Activated CD4-positive, alpha-beta T cell treated with anti-CD3 and anti-CD28 coated beads, Interleukin-2, amount 50 U/mL, for 16 hours (primary cell): ENCODE measurements around the gene ZNF407.

Source experiments
- DNase-seq: peaks from one replicate; pipeline ENCODE4 v3.0.0-alpha.2; 2020

The ZNF407 gene

GRCh38 chr18:75110311-75110710 is 512.6 kb downstream of the ZNF407 start:
- DNase-seq: no peak

- DNase-seq: no peak
Measured at GRCh38 chr18:75110846-75111415, 513.3 kb downstream of the ZNF407 start.

- DNase-seq: no peak
Measured at GRCh38 chr18:75111760-75112159, 514.1 kb downstream of the ZNF407 start.

- DNase-seq: no peak
Measured at GRCh38 chr18:75112186-75113096, 514.8 kb downstream of the ZNF407 start.

GRCh38 chr18:75113455-75113854 is 515.8 kb downstream of the ZNF407 start:
- no peak for DNase-seq

GRCh38 chr18:75114231-75114764 is 516.6 kb downstream of the ZNF407 start:
- no peak for DNase-seq
